ENCODE measurements around the gene PFKFB1. TPM values are rescaled to one million over a fixed set of nuclear protein-coding genes. Genes with fewer than 3 reads are reported as not detected.

PFKFB1 gene
- not detected in 2 replicates for total RNA-seq

GRCh38 chrX:54994099-54994498 lies at the start of gene PFKFB1:
Gene PFKFB1 (minus strand): TSS chrX:54994188. CDS start chrX:54994007, 181 bp downstream.

GRCh38 chrX:55030271-55031205 lies 36.5 kb upstream of the PFKFB1 start, which contains the start of gene ALAS2:
Gene ALAS2 (minus strand): TSS chrX:55030977. CDS start chrX:55026000, 4,977 bp downstream.

GRCh38 chrX:54999717-55000598 lies 6.0 kb upstream of the PFKFB1 start, which contains the start of gene APEX2:
Gene APEX2 (plus strand): TSS chrX:55000363. CDS start chrX:55000423, 60 bp downstream.

GRCh38 chrX:54920610-54921426 lies 73.2 kb downstream of the PFKFB1 start, which contains the start of gene TRO:
Gene TRO (plus strand): TSS chrX:54920824. CDS start chrX:54922247, 1,423 bp downstream.

Other genes with a start within 250 kb of the PFKFB1 start
- not detected in 2 replicates for gene ITIH6, start 195.9 kb downstream of the PFKFB1 start, total RNA-seq
- gene MAGED2, start 186.4 kb downstream of the PFKFB1 start, total RNA-seq = 291 and 376 TPM in 2 replicates
- 4.9 and 9.9 TPM in 2 replicates for gene TRO, start 73.4 kb downstream of the PFKFB1 start, total RNA-seq
- 11.2 and 12.3 TPM in 2 replicates for gene APEX2, start 6.2 kb upstream of the PFKFB1 start, total RNA-seq
- not detected in 2 replicates for gene ALAS2, start 36.8 kb upstream of the PFKFB1 start, total RNA-seq
- gene PAGE2B, start 80.8 kb upstream of the PFKFB1 start, total RNA-seq = not detected in 2 replicates
- gene PAGE2, start 94.8 kb upstream of the PFKFB1 start, total RNA-seq = not detected in 2 replicates
- not detected in 2 replicates for gene PAGE5, start 226.2 kb upstream of the PFKFB1 start, total RNA-seq

Measured in cardiac atrium fibroblast (primary cell).